Prostate gland (tissue), 2 donors: ENCODE results near the gene KIF7.

Experiments used
- POLR2A ChIP-seq: fragments of 450-650 bp; IDR thresholded peaks from one replicate; pipeline ENCODE4 v1.6.1; 2016; ENCODE audit warnings: antibody characterized with exemption, mild to moderate bottlenecking
- POLR2AphosphoS5 ChIP-seq: sonication (generic); formaldehyde crosslinking; IDR thresholded peaks from one replicate; pipeline ENCODE4 v1.6.1; 2017; ENCODE audit warnings: antibody characterized with exemption
- TF ChIP-seq, protein P1 (sequence below), 4 experiments: fragments of 200-600 bp in 2 of 4; fragments of 450-650 bp in 2 of 4; sonication (generic) in 2 of 4; IDR thresholded peaks; 1 replicate in 3 of 4; 2 replicates in 1 of 4; pipeline ENCODE4 v1.5.1; 2016 to 2019; ENCODE audit warnings: antibody characterized with exemption in 4 of 4, mild to moderate bottlenecking in 2 of 4, moderate library complexity in 2 of 4

- no peak for TF ChIP-seq POLR2A
- TF ChIP-seq, protein P1, sequence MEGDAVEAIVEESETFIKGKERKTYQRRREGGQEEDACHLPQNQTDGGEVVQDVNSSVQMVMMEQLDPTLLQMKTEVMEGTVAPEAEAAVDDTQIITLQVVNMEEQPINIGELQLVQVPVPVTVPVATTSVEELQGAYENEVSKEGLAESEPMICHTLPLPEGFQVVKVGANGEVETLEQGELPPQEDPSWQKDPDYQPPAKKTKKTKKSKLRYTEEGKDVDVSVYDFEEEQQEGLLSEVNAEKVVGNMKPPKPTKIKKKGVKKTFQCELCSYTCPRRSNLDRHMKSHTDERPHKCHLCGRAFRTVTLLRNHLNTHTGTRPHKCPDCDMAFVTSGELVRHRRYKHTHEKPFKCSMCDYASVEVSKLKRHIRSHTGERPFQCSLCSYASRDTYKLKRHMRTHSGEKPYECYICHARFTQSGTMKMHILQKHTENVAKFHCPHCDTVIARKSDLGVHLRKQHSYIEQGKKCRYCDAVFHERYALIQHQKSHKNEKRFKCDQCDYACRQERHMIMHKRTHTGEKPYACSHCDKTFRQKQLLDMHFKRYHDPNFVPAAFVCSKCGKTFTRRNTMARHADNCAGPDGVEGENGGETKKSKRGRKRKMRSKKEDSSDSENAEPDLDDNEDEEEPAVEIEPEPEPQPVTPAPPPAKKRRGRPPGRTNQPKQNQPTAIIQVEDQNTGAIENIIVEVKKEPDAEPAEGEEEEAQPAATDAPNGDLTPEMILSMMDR (IDR thresholded peaks at IDR 0.05): no peak
- TF ChIP-seq POLR2AphosphoS5: no peak
These were observed 1.7 kb downstream of the KIF7 start for GRCh38 chr15:89653578-89653977.
